Gastrocnemius medialis (tissue), 4 donors: ENCODE results near the gene SLC46A1.

Experiments
- POLR2A ChIP-seq, 2 donors: fragments of 450-650 bp; IDR thresholded peaks; one replicate each; pipeline ENCODE4 v1.6.1; 2017; ENCODE audit warnings: antibody characterized with exemption in 2 of 2, mild to moderate bottlenecking in 2 of 2, moderate library complexity in 2 of 2
- TF ChIP-seq, protein P1 (sequence below), 5 experiments: fragments of 450-650 bp in 3 of 5; fragments of 200-600 bp in 2 of 5; sonication (generic) in 2 of 5; IDR thresholded peaks in 4 of 5; conservative IDR thresholded peaks in 1 of 5; 1 replicate in 4 of 5; 2 replicates in 1 of 5; pipeline ENCODE4 v1.5.1; 2016 to 2019; ENCODE audit warnings: antibody characterized with exemption in 5 of 5, mild to moderate bottlenecking in 3 of 5, moderate library complexity in 3 of 5

DNA sequence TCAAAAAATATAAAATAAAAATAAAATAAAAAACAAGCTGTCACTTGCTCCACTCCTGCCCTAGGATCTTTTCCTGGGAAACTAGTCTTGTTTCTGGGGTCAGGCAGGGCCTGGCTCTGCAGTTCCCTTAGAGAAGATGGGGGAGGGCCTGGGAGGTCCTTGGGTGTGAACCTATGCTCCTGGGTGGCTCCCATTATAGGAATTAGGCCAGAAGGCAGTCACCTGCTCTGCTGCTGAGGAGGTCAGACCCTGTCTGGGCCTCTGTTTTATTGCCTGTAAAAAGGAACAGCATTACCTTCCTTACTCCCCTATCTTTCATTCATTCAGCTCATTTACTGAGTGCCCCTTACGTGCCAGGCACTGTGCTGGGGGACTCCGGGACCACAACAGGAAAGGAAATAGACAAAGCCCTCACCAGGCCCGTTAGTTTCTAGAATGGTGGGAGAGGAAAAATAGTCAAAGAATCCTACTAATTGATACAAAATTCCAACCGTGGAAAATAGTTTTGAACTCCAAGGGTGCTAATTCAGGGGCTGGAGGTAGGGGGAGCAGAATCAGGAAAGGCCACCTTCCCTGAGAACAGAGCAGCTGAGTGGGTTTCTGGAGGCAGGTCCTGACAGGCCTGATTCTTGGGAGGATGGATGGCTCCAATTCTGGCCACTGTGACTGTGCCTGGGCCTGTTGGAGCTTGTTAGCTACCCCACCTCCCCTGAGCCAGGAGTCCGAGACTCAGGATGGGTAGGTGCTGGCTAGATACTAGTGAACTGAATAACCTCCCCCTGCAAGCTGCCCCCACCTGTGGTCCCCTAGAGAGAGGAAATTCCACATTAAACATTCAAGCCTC is 1.3 kb upstream of the SLC46A1 start:
- TF ChIP-seq, protein P1, sequence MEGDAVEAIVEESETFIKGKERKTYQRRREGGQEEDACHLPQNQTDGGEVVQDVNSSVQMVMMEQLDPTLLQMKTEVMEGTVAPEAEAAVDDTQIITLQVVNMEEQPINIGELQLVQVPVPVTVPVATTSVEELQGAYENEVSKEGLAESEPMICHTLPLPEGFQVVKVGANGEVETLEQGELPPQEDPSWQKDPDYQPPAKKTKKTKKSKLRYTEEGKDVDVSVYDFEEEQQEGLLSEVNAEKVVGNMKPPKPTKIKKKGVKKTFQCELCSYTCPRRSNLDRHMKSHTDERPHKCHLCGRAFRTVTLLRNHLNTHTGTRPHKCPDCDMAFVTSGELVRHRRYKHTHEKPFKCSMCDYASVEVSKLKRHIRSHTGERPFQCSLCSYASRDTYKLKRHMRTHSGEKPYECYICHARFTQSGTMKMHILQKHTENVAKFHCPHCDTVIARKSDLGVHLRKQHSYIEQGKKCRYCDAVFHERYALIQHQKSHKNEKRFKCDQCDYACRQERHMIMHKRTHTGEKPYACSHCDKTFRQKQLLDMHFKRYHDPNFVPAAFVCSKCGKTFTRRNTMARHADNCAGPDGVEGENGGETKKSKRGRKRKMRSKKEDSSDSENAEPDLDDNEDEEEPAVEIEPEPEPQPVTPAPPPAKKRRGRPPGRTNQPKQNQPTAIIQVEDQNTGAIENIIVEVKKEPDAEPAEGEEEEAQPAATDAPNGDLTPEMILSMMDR (IDR thresholded peaks at IDR 0.05 in 4 of 5, conservative IDR thresholded peaks at IDR 0.05 in 1 of 5): no peak
- no peak for TF ChIP-seq POLR2A (IDR thresholded peaks at IDR 0.05)
